Measurements from ENCODE around the gene SUGT1. TPM values are rescaled to one million over a fixed set of nuclear protein-coding genes. Genes with fewer than 3 reads are reported as not detected.
"Not testable (repeated sequence)": the region's sequence is repeated elsewhere in the genome, so short reads cannot be mapped to it uniquely, and the experiment has no call there.

Gene SUGT1
- 10 to 100 TPM; 39.6 to 47.5 (median 45.6) TPM for polyA plus RNA-seq
- long read RNA-seq, donor 1 = 0 reads
- long read RNA-seq, donor 2, partial matches to known transcripts = 0 of 4 reads
- long read RNA-seq, donor 2, other reads (novel, unspliced or antisense) = 0 of 4 reads
- long read RNA-seq, donor 3, partial matches to known transcripts = 0 of 11 reads
- long read RNA-seq, donor 3, other reads (novel, unspliced or antisense) = 7 of 11 reads
- long read RNA-seq, donor 4 = 0 reads
- long read RNA-seq, donor 5, transcript SUGT1-204 (1 exons, 2,802 nt) = major isoform, 6 of 12 reads
- long read RNA-seq, donor 5, partial matches to known transcripts = 6 of 12 reads
- long read RNA-seq, donor 5, other reads (novel, unspliced or antisense) = 0 of 12 reads
- long read RNA-seq, donor 6, full-length matches to known transcripts = 1 of 1 reads
- long read RNA-seq, donor 6, partial matches to known transcripts = 0 of 1 reads
- long read RNA-seq, donor 6, other reads (novel, unspliced or antisense) = 0 of 1 reads
- long read RNA-seq, donor 7 = 0 reads
- long read RNA-seq, donor 8, partial matches to known transcripts = 0 of 1 reads
- long read RNA-seq, donor 8, other reads (novel, unspliced or antisense) = 0 of 1 reads
- long read RNA-seq, donor 9, partial matches to known transcripts = 0 of 3 reads
- long read RNA-seq, donor 9, other reads (novel, unspliced or antisense) = 0 of 3 reads
- long read RNA-seq, donor 10, partial matches to known transcripts = 13 of 16 reads
- long read RNA-seq, donor 10, other reads (novel, unspliced or antisense) = 0 of 16 reads

GRCh38 chr13:52652196-52652979 is at the start of gene SUGT1:
TSS of gene SUGT1 (plus strand) at chr13:52652836. CDS start at chr13:52652921, 85 bp downstream.
- peak; percentile 98 to 99 for DNase-seq
- Histone ChIP-seq H3K4me3 (ENCODE audit: low read depth in 1 of 3, low read length in 3 of 3) (peak within 1 kb of the TSS; percentile 66 to 96 (median 94)), H3K27ac (ENCODE audit: low read depth in 1 of 3, low read length in 2 of 3) (peak within 1 kb of the TSS; percentile 90 to 97 (median 96)), H3K4me1 (ENCODE audit: control insufficient read depth in 3 of 3, insufficient read depth in 2 of 3, low read depth in 1 of 3, low read length in 2 of 3) (peaks cover 0 to 5% (median 4%) of the 10 kb centered on the region in 3 donors), H3K27me3 (ENCODE audit: control insufficient read depth in 3 of 3, insufficient read depth in 3 of 3, low read length in 3 of 3) (no peaks in the 10 kb centered on the region), H3K36me3 (ENCODE audit: control insufficient read depth in 3 of 3, insufficient read depth in 2 of 3, low read depth in 1 of 3, low read length in 3 of 3) (peaks cover 0 to 10% (median 0%) of the 10 kb centered on the region in 3 donors), H3K9me3 (ENCODE audit: control insufficient read depth in 2 of 2, insufficient read depth in 1 of 2, low read depth in 1 of 2, low read length in 1 of 2) (no peaks in the 10 kb centered on the region)
- WGBS, 3 donors = 0 to 1% (median 0%) methylated on average over 60 to 61 of the region's 61 CpGs
- FAIRE-seq = no peak

DNA sequence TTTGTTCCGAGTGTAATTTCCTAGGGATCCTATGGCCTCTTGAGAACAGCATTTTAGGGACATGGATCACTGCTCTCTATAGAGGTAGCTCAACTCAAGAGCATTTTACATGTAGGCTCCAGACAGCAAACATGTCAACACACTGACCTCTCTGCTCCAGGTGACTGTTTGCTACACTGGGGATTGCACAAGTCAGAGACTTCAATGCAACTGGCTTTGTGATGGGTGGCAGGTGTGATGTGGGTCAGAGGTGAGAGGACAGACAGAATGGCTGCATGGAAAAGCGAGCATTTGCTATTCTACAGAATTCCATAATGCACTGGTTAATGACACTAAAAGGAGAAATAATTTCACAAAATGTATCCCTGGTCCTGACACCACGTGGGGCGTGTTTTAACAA is 49.3 kb upstream of the SUGT1 start:
- not testable (repeated sequence) for H3K36me3 ChIP-seq (ENCODE audit: control insufficient read depth in 3 of 3, insufficient read depth in 2 of 3, low read depth in 1 of 3, low read length in 3 of 3); H3K4me1 ChIP-seq (ENCODE audit: control insufficient read depth in 3 of 3, insufficient read depth in 2 of 3, low read depth in 1 of 3, low read length in 2 of 3); H3K4me3 ChIP-seq (ENCODE audit: low read depth in 1 of 3, low read length in 3 of 3); H3K27me3 ChIP-seq (ENCODE audit: control insufficient read depth in 3 of 3, insufficient read depth in 3 of 3, low read length in 3 of 3); FAIRE-seq; H3K9me3 ChIP-seq (ENCODE audit: control insufficient read depth in 2 of 2, insufficient read depth in 1 of 2, low read depth in 1 of 2, low read length in 1 of 2); H3K27ac ChIP-seq (ENCODE audit: low read depth in 1 of 3, low read length in 2 of 3); DNase-seq
- 58 to 86% (median 71%) methylated on average over 2 of the region's 4 CpGs for WGBS, 3 donors

DNA sequence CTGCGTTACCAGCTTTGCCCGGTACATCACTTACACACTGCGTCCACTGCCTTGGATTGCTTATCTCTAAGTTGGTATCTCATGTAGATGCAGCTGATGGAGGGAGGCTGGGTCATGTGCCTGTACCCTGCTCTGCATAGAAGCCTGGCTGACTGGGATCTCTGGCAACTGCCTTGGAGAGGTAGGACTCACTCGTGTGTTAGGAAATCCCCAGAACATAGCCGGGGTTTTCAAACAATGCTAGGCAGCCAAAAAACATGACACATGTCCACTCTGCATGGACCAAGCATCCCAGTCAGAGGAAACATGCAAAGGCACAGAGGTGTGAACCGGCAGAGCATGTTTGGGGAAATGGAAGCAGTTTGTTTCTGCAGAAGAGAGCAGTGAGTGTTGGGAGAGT is 46.5 kb upstream of the SUGT1 start:
- not testable (repeated sequence) for H3K4me3 ChIP-seq (ENCODE audit: low read depth in 1 of 3, low read length in 3 of 3); H3K27ac ChIP-seq (ENCODE audit: low read depth in 1 of 3, low read length in 2 of 3); H3K4me1 ChIP-seq (ENCODE audit: control insufficient read depth in 3 of 3, insufficient read depth in 2 of 3, low read depth in 1 of 3, low read length in 2 of 3); H3K27me3 ChIP-seq (ENCODE audit: control insufficient read depth in 3 of 3, insufficient read depth in 3 of 3, low read length in 3 of 3); H3K9me3 ChIP-seq (ENCODE audit: control insufficient read depth in 2 of 2, insufficient read depth in 1 of 2, low read depth in 1 of 2, low read length in 1 of 2); FAIRE-seq; H3K36me3 ChIP-seq (ENCODE audit: control insufficient read depth in 3 of 3, insufficient read depth in 2 of 3, low read depth in 1 of 3, low read length in 3 of 3); DNase-seq
- WGBS, 3 donors = 76 to 85% (median 81%) methylated on average over 6 of the region's 6 CpGs

DNA sequence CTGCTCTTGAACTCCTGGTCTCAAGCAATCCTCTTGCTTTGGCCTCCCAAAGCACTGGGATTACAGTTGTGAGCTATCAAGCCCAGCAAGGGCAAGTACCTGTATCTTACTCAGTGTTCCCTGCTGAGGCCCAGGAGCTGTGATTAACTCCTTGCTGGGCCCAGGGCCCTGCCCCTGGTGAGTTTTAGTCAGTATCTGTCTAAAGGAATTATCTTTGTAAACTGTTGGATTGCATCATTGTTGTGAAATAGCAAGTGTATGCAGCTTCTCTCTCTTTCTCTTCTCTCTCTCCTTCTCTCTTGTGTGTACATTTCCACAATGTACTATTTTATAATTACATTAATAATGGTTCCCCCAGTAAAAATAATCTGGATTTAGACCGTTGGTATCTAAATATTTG is 45.8 kb upstream of the SUGT1 start:
- WGBS, 3 donors = 19 to 48% (median 29%) methylated on average over 1 of the region's 1 CpG
- peak in 1 of 2 donors; percentile 8 for DNase-seq

GRCh38 chr13:52608184-52608583 is 44.5 kb upstream of the SUGT1 start:
- not testable (repeated sequence) for H3K27me3 ChIP-seq (ENCODE audit: control insufficient read depth in 3 of 3, insufficient read depth in 3 of 3, low read length in 3 of 3); H3K4me3 ChIP-seq (ENCODE audit: low read depth in 1 of 3, low read length in 3 of 3); H3K27ac ChIP-seq (ENCODE audit: low read depth in 1 of 3, low read length in 2 of 3); H3K4me1 ChIP-seq (ENCODE audit: control insufficient read depth in 3 of 3, insufficient read depth in 2 of 3, low read depth in 1 of 3, low read length in 2 of 3); H3K36me3 ChIP-seq (ENCODE audit: control insufficient read depth in 3 of 3, insufficient read depth in 2 of 3, low read depth in 1 of 3, low read length in 3 of 3); H3K9me3 ChIP-seq (ENCODE audit: control insufficient read depth in 2 of 2, insufficient read depth in 1 of 2, low read depth in 1 of 2, low read length in 1 of 2); FAIRE-seq; DNase-seq
- WGBS, 3 donors = 19 to 36% (median 33%) methylated on average over 8 of the region's 8 CpGs

More for the DNA sequence above, 45.8 kb upstream of the SUGT1 start:
- H3K27me3 ChIP-seq (ENCODE audit: control insufficient read depth in 3 of 3, insufficient read depth in 3 of 3, low read length in 3 of 3); H3K27ac ChIP-seq (ENCODE audit: low read depth in 1 of 3, low read length in 2 of 3); H3K9me3 ChIP-seq (ENCODE audit: control insufficient read depth in 2 of 2, insufficient read depth in 1 of 2, low read depth in 1 of 2, low read length in 1 of 2); H3K4me1 ChIP-seq (ENCODE audit: control insufficient read depth in 3 of 3, insufficient read depth in 2 of 3, low read depth in 1 of 3, low read length in 2 of 3); H3K4me3 ChIP-seq (ENCODE audit: low read depth in 1 of 3, low read length in 3 of 3); FAIRE-seq; H3K36me3 ChIP-seq (ENCODE audit: control insufficient read depth in 3 of 3, insufficient read depth in 2 of 3, low read depth in 1 of 3, low read length in 3 of 3): not testable (repeated sequence)

DNA sequence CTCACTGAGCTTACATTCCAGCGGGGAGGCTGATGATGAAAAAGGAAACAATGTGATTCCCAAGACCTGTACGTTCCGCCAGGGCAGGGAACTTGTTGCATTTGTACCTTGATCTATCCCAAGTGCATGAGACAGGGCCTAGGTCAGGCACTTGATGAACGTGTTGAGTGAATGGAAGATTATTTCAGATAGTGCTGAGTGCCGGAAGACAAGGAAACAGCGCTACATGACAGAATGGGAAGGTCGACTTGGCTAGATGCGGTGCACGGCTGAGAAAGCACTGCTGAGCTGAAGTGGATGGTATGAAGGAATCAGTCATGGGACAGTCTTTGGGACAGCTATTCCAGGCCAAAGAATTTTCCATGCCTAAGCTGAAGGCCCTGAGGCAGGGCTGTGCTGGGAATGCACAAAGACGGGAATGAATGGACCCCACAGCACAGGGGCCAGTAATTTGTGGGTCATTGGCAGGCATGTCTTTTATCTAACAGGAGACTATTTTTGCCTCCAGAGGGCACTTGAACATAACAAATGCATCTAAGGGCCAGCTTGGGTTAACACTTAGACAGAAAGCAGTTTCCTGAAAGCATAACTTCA is 43.5 kb upstream of the SUGT1 start:
- not testable (repeated sequence) for FAIRE-seq
- 37 to 62% (median 50%) methylated on average over 10 of the region's 10 CpGs for WGBS, 3 donors

DNA sequence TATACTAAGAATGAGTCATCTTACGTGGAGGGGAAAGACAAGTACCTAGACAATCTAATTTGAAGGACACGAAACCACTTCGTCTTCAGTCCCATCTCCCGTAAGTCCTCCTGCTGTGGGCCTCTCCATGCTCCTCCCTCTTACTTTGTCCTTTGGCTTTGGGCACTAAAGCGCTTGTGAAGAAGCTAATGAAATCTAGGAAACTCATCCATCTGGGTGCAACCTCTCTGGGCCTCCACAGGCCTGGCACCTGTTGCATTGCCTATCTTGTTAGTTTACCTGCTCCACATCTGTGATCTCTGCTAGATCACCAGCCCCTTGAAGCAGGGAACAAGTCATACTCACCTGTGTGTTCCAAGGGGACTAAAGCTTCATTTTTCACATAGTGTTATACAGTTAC is 42.5 kb upstream of the SUGT1 start:
- WGBS, 3 donors = 91 to 93% (median 92%) methylated on average over 5 of the region's 5 CpGs

More for the DNA sequence above, 43.5 kb upstream of the SUGT1 start:
- H3K27ac ChIP-seq (ENCODE audit: low read depth in 1 of 3, low read length in 2 of 3); H3K36me3 ChIP-seq (ENCODE audit: control insufficient read depth in 3 of 3, insufficient read depth in 2 of 3, low read depth in 1 of 3, low read length in 3 of 3); H3K4me1 ChIP-seq (ENCODE audit: control insufficient read depth in 3 of 3, insufficient read depth in 2 of 3, low read depth in 1 of 3, low read length in 2 of 3); H3K27me3 ChIP-seq (ENCODE audit: control insufficient read depth in 3 of 3, insufficient read depth in 3 of 3, low read length in 3 of 3); H3K4me3 ChIP-seq (ENCODE audit: low read depth in 1 of 3, low read length in 3 of 3); H3K9me3 ChIP-seq (ENCODE audit: control insufficient read depth in 2 of 2, insufficient read depth in 1 of 2, low read depth in 1 of 2, low read length in 1 of 2): not testable (repeated sequence)
- peak; percentile 49 to 58 for DNase-seq

More for the DNA sequence above, 42.5 kb upstream of the SUGT1 start:
- DNase-seq = peak in 1 of 2 donors; percentile 23
- FAIRE-seq; H3K9me3 ChIP-seq (ENCODE audit: control insufficient read depth in 2 of 2, insufficient read depth in 1 of 2, low read depth in 1 of 2, low read length in 1 of 2); H3K36me3 ChIP-seq (ENCODE audit: control insufficient read depth in 3 of 3, insufficient read depth in 2 of 3, low read depth in 1 of 3, low read length in 3 of 3); H3K27ac ChIP-seq (ENCODE audit: low read depth in 1 of 3, low read length in 2 of 3); H3K4me3 ChIP-seq (ENCODE audit: low read depth in 1 of 3, low read length in 3 of 3); H3K27me3 ChIP-seq (ENCODE audit: control insufficient read depth in 3 of 3, insufficient read depth in 3 of 3, low read length in 3 of 3); H3K4me1 ChIP-seq (ENCODE audit: control insufficient read depth in 3 of 3, insufficient read depth in 2 of 3, low read depth in 1 of 3, low read length in 2 of 3): not testable (repeated sequence)

Measured in small intestine (tissue), 16 donors.